Epithelial cell of prostate (primary cell): Measurements from ENCODE around the gene NOP53.
"Not testable (repeated sequence)": the region's sequence is repeated elsewhere in the genome, so short reads cannot be mapped to it uniquely, and the experiment has no call there.

Experiments used
- DNase-seq: peaks from one replicate; pipeline ENCODE4 v3.0.0-alpha.2; 2011; ENCODE audit warnings: low read depth, low spot score
- H3K27ac ChIP-seq: fragments of 450-650 bp; 2 replicates; pipeline ENCODE4 v1.5.1; 2017; ENCODE audit warnings: mild to moderate bottlenecking

NOP53 gene

DNA sequence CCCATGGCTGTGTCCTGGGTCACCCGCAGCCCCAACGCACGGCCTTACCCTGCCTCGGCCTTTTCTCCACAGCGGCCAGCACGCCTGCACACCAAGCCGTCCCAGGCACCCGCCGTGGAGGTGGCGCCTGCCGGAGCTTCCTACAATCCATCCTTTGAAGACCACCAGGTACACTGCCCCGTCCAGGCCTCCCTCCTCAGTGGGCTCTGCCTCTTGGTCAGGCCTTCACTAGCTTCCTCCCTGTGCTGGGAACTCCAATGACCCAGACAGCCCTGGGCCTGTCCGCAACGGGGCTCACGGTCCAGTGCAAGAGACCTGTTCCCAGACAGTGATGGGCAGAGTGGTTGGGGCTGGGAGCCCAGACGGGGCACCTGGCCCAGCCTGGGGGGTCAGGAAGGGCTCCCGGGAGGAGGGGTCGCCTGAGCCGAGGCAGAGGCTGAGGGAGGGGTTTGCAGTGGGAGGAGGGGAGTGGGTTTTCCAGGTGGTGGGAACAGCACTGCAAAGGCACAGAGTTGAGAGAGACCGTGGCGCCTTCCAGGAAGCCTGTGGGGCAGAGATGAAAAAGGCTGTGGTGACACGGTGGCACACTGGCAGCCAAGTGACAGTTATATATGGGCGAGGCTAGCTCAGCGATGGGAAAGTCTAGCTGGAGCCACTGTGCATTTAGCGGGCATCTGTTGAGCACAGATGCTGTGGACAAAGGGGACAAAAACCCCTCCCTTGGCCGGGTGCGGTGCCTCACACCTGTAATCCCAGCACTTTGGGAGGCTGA, 7.3 kb downstream of the NOP53 start:
- no peak for DNase-seq
- H3K27ac ChIP-seq, result no peak overlapping the region

DNA sequence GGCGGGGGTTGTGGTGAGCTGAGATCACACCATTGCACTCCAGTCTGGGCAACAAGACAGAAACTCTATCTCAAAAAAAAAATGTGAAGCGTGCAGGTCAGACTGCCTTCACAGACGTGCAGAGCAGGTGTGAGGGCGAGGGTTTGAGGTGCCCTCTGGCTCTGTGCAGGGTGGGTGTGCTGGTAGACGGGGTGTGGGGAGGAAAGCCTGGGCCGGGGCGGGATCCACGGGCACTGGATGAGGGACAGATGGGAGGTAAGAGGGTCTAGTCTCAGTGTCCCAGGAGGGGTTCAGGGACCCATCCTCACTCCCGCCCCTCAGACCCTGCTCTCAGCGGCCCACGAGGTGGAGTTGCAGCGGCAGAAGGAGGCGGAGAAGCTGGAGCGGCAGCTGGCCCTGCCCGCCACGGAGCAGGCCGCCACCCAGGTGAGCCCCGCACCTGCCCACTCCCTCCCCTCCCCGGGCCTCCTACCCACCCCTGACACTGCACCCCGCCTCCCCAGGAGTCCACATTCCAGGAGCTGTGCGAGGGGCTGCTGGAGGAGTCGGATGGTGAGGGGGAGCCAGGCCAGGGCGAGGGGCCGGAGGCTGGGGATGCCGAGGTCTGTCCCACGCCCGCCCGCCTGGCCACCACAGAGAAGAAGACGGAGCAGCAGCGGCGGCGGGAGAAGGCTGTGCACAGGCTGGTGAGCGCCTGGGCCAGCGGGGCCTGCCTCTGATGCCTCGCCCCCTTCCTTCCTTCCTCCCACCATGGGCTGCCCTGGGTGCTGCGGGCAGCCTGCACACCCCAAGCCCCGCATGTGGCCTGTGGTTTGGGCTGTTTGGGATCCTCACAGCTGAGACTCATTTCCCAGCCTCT, 9.1 kb downstream of the NOP53 start:
- DNase-seq, result no peak
- no peak overlapping the region for H3K27ac ChIP-seq

DNA sequence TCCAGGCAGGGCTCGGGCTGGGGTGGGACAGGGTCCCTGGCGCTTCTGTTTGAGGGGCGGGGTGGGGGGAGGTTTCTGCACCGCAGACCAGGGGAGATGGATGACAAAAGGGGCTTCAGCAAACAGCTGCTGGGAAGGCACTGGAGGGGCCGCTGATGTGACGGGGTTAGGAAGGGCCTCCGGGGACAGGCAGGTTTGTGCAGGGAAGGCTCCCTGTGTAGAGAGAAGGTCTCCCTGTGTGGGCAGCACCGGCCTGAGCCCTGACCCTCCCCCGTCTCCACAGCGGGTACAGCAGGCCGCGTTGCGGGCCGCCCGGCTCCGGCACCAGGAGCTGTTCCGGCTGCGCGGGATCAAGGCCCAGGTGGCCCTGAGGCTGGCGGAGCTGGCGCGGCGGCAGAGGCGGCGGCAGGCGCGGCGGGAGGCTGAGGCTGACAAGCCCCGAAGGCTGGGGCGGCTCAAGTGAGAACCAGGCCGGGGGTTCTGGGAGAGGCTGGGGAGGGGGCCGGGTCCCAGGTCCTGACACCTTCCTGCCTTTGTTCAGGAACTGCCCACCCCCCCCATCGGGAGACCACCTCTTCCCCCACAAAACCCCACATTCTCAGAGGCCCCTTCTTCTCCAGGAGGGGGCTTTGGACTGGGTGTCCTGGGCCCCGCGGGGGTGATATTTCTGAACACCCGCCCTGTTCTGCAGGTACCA, 9.9 kb downstream of the NOP53 start:
- DNase-seq, result no peak

DNA sequence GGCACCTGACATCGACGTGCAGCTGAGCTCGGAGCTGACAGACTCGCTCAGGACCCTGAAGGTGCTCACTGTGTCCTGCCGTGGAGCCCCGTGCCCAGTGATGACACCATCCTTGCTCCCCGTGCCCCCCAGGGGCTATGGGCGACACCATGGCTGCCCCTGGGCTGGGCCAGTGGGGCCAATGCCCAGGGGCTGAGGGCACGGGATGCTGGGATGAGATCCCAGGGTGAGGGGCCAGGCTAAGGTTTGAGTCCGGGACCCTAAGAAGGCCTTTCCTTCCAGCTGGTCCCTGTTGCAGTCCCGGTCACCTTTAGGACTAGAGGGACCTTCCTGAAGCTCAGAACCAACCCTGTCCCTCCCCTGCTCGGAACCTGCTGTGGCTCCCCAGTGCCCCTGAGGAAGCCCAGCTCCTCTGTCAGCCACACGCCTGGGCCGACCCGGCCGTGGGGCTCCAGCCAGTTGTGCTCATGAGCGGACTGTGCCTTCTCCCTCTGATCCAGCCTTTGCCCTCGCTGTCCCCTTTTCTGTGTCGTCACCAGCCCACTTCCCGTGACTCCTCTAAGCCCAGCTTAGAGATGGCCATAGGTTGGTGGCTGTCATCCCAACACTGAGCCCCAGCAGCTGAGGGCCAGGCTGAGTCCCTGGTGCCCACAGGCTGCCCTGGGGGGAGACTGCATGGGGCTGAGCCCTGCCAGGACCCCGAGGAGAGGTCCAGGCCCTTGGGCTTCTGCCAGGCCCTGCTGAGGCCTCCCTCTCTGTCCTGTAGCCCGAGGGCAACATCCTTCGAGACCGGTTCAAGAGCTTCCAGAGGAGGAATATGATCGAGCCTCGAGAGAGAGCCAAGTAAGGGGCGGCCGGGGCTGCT, 10.6 kb downstream of the NOP53 start:
- H3K27ac ChIP-seq, result no peak overlapping the region
- no peak for DNase-seq

More for the DNA sequence above, 9.9 kb downstream of the NOP53 start:
- no peak overlapping the region for H3K27ac ChIP-seq

DNA sequence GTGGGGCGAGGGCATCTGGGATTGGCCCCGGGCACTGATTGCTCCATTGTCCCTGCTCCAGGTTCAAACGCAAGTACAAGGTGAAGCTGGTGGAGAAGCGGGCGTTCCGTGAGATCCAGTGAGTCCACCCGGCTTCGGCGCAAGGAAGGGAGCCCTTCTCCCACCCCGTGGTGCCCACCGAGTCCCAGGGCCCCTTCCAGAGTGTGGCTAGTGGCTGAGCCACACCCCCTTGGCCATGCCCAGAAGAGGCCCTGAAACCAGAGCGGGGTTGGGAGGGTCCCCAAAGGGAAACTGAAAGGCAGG, 11.2 kb downstream of the NOP53 start:
- no peak overlapping the region for H3K27ac ChIP-seq

DNA sequence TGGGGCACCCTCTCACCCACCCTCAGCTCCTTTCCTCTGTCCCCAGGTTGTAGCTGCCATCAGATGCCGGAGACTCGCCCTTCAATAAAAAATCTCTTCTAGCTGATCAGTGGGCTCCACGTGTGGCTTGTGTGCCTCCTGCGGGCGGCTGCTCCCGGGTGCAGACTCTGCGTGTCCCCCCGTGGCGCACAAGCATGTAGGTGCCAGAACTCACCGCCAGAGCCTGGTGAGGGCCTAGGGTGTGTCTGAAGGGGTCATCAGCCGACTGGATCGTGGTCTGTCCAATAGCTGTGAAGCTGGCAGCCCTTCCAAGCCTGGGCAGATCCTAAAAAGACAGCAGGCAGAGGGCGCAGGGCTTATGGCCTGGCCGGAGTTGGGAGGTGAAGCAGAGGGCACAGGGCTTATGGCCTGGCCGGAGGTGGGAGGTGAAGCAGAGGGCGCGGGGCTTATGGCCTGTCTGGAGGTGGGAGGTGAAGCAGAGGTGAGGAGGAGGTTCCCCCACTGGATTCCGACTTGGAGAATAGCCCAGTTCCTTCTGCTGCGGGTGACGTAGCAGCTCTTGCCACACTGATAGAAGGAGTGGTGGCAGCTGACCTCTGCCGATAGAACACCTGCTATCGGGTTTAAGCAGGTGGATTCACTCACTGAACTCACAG, 11.7 kb downstream of the NOP53 start:
- no peak for DNase-seq
- H3K27ac ChIP-seq, result no peak overlapping the region

More for the DNA sequence above, 11.2 kb downstream of the NOP53 start:
- DNase-seq, result no peak

DNA sequence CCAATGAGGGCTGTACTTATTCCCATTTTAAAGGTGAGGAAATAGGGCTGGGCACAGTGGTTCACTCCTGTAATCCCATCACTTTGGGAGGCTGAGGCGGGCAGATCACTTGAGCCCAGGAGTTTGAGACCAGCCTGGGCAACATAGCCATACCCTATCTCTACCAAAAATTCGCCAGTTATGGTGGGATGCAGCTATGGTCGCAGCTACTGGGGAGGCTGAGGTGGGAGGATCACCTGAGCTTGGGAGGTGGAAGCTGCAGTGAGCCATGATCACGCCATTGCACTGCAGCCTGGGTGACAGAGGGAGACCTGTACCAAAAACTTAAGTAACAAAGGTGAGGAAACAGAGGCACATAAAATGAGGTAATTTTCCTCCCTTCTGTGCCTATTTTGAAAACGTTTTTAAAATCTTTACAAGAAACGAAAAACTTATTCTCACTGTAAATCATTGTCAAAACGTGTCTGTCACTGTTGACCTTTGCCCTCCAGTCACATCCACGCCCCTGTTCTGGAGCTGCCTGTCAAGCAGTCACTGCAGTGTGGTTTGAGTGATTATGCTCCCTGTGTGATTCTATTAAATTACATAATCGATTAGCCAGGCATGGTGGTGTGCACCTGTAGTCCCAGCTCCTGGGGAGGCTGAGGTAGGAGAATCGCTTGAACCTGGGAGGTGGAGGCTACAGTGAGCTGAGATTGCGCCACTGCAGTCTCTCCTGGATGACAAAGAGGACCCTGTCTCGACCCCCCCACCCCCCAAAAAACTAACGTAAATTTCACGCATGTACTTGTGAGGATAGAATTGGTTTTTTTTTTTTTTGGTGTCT, 12.5 kb downstream of the NOP53 start:
- DNase-seq, result no peak
- no peak overlapping the region for H3K27ac ChIP-seq

DNA sequence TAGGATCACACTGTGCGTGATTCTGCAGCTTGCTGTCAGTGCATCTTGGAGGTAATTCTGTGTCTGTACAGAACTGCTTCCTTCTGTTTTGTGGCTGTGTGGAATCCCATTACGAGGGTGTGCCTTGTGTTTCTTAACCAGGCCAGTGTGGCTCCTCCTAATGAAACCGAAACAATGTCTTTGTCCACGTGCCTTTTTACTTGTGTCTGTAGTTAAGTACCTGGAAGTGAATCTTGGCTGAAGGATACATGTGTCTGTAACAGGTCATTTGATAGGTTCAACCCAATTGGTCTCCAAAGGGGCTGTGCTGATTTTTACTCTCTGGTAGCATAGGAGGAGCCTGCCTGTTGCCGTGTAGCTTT, 13.1 kb downstream of the NOP53 start:
- no peak for DNase-seq
- H3K27ac ChIP-seq, result no peak overlapping the region

DNA sequence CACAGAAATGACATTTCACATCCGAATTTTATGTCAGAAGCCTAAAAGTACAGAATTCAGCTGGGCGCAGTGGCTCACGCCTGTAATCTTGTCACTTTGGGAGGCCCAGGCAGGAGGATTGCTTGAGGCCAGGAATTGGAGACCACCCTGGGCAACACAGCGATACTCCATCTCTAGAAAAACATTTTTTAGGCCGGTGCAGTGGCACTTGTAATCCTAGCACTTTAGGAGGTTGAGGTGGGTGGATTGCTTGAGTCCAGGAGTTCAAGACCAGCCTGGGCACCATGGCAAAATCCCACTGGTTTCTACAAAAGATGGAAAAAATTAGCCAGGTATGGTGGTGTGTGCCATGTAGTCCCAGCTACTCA, 15.3 kb downstream of the NOP53 start:
- DNase-seq, result no peak
- no peak overlapping the region for H3K27ac ChIP-seq

DNA sequence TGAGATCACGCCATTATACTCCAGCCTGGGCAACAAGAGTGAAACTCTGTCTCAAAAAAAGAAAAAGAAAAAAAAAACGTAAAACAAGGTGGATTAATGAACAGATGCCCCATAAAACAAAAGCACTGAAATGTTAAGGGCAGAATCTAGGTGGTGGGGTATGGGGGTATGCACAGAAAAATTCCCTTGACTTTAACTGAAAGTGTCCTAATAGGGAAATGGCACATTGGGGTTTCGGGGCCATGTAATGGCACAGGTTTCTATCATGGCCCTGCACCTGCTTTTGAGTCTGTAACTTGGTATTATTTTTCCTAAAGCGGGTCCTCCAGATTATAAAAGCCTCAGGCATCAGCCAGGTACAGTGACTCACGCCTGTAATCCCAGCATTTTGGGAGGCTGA, 16.2 kb downstream of the NOP53 start:
- H3K27ac ChIP-seq, result no peak overlapping the region
- no peak for DNase-seq

DNA sequence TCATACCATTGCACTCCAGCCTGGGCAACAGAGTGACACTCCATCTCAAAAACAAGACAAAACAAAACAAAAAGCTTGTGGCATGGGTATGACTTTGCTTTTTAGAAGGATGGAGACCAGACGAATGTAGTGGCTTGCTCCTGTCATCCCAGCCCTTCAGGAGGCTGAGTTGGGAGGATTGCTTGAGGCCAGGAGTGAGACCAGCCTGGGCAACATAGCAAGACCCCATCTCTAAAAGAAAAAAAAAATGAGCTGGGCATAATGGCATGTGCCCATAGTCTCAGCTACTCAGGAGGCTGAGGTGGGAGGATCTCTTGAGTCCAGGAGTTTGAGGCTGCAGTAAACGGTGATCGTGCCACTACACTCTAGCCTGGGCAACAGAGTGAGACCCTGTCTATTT, 16.8 kb downstream of the NOP53 start:
- DNase-seq, result no peak
- H3K27ac ChIP-seq, result no peak overlapping the region

DNA sequence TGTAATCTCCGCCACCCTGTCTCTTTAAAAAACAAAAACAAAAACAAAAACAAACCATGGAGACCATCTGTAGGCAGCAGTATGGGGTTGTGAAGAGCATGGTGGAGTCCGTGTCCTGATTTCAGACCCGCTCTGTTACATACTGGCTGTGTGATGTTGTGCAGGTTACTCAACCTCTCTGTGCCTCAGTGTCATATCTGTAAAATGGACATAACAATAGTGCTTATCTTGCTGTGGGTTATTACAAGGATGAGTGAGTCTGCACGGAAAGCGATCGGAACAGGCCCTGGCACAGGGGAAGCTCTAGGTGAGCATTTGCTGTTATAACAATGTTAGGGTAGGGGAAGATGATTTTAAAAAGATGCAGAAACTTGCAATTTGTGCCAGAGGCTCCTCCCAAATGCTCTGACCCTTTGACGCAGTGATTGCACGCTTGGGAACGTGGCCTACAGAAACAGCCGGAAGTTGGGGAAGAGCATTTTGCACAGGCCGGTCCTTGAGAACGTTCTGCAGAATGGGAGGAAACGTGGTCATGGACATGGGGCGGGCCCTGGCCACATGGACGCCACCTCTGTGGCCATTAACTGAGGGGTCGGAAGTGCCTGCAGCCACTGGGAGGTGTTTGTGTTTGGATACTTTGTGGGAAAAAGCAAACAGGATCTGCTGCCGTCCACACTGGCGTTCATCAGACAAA, 17.4 kb downstream of the NOP53 start:
- no peak for DNase-seq
- no peak overlapping the region for H3K27ac ChIP-seq

DNA sequence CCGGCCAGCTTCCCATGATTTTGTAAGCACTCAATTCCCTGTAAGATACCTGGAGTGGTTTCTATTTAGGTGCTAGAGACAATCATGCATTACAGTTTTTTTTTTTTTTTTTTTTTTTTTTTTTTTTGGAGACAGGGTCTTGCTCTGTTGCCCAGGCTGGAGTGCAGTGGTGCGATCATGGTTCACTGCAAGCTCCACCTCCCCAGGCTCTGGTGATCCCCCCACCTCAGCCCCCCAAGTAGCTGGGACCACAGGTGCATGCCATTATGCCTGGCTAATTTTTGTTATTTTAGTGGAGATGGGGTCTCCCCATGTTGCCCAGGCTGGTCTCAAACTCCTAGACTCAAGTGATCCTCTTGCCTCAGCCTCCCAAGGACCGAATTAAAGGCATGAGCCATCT, 19.4 kb downstream of the NOP53 start:
- H3K27ac ChIP-seq, DNase-seq: not testable (repeated sequence)

DNA sequence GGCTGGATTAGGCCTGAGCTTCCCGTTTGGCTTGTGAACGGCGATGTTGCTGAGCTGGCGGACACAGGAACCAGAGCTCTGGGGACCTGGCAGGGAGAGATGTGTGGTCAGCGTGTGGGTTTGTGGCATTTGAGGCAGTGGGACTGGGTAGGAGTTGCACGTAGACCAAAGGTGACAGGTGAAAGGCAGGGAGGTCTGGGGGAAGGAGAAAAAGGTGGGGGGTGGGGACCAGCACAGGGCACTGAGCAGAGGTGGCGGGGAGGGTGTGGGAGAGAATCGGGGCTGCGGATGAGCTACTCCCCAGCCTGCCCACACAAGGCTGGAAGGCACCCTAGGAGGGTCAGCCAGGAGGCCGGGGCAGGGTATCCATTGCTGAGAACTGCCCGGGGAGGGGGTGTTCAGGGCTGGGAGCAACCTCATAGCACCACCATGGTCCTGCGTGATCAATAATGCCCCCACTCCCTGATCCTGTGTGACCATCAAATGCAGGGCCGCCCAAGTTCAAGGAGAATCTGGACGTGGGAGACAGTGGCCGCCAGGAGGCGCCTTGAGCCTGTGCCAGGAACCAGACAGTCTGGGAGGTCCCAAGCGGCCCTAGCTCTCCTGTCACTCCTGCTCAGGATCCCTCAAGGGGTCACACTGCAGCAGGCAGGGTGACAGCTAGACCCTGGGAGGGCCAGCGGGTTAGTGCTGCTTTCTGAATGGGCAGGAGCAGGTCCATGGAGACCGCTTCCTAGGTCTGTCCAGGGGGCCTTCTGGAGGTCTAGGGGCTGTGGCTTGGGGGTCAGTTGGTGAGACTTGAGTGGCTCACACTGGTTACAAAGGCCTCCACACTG, 20.4 kb downstream of the NOP53 start:
- DNase-seq, result no peak
- no peak overlapping the region for H3K27ac ChIP-seq

DNA sequence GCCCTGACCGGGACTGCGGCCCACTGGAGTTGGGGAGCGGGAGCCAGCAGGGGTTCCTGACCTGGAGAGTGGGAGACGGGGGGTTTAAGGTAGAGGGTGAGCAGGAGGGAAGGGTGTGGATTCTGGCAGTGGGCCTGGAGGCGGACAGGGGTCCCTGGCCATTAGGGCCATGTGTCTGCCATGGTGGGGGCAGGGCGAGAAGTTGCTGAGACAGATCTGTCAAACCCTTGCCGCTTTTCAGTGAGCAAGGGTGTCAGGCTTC, 20.9 kb downstream of the NOP53 start:
- H3K27ac ChIP-seq, result no peak overlapping the region
- no peak for DNase-seq

DNA sequence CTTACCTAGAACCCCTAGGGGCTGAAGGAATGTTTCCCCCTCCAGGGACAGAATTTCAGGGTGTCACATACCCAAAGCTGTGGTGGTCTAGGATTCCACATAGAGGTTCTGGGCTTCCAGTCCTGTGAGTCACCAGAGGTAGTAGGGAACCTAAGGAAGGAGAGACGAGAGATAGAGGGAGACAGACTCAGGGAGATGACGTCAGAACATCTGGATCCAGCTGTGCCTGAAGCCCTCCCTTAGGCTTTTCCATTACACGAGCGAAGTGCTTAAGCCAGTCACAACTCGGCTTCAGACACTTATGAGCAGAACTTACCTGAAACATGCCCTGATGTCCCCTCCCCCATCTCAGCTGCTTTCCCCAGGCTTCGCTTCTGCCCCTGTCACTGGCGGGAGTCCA, 21.3 kb downstream of the NOP53 start:
- DNase-seq, result no peak
- H3K27ac ChIP-seq, result no peak overlapping the region

DNA sequence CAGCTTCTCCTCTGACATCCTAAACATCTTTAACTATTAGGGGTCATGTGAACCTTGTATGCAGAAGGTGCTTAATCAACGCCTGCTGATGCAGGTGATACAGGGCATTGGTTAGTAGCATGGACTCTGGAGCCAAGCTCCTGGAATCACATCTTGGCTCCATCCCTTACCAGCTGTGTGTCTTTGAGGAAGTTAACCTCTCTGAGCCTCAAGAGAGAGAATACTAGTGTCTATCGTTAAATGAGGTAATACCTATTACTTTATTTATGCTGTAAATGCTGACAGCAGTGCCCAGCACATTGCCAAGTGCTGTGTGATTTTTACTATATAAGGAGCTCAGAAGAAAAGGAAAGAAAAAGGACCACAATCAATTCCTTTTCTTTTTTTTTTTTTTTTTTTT, 22.0 kb downstream of the NOP53 start:
- H3K27ac ChIP-seq, result no peak overlapping the region
- no peak for DNase-seq

DNA sequence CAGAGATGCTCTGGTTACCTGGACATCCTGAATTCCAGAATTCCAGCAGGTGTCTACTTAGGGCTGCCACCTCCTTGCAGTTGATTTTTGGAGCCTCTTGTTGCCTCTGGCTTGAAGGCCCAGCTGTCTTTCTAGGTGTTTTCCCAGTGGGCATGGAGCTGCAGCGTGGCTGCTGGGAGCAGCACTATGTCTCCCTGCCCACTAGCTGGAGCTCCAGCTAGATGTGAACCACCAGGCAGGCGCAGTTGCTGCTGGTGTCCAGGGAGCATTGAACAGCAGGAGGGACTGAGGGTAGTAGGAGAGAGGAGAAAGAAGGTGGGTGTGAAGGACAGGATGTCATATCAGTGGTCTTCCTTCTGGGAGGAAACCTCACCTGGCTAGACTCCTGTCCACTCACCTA, 23.3 kb downstream of the NOP53 start:
- no peak overlapping the region for H3K27ac ChIP-seq
- no peak for DNase-seq
